Right lobe of liver (tissue), 6 donors: ENCODE data around the gene FAM20B. TPM values are rescaled to one million over a fixed set of nuclear protein-coding genes. Genes with fewer than 3 reads are reported as not detected.

Experiments used
- ATAC-seq, 4 donors: fragments of 200-7000 bp; cut with Tn5 transposase; one replicate each; pipeline ENCODE4 v1.9.1; 2020; ENCODE audit warnings: mild to moderate bottlenecking in 4 of 4, moderate library complexity in 4 of 4
- DNase-seq, 3 donors: peaks; one replicate each; pipeline ENCODE4 v3.0.0-alpha.2; 2020
- H3K27ac ChIP-seq, 3 donors: fragments of 200-600 bp; one replicate each; pipeline ENCODE4 v1.8.0; 2022
- H3K27me3 ChIP-seq, 2 donors: fragments of 200-600 bp; one replicate each; pipeline ENCODE4 v1.8.0; 2022
- H3K36me3 ChIP-seq, 4 donors: fragments of 200-600 bp; sonication (generic) in 1 of 4; one replicate each; pipeline versions ENCODE4 v1.5.1 to v1.8.0; 2017 to 2022; ENCODE audit warnings: control low read depth in 1 of 4
- H3K4me1 ChIP-seq, 4 donors: fragments of 200-600 bp; sonication (generic) in 1 of 4; one replicate each; pipeline versions ENCODE4 v1.5.1 to v1.8.0; 2017 to 2022; ENCODE audit warnings: control low read depth in 1 of 4
- H3K4me3 ChIP-seq, 3 donors: fragments of 200-600 bp; one replicate each; pipeline ENCODE4 v1.8.0; 2022
- H3K9me3 ChIP-seq, 4 donors: fragments of 200-600 bp; sonication (generic) in 1 of 4; one replicate each; pipeline versions ENCODE4 v1.5.1 to v1.8.0; 2017 to 2022; ENCODE audit warnings: control low read depth in 1 of 4
- CTCF ChIP-seq, 4 donors: fragments of 200-600 bp in 3 of 4; fragments of 450-650 bp in 1 of 4; IDR thresholded peaks; one replicate each; pipeline versions ENCODE4 v1.5.1 to v1.8.0; 2016 to 2022; ENCODE audit warnings: antibody characterized with exemption in 4 of 4, mild to moderate bottlenecking in 2 of 4
- POLR2A ChIP-seq: fragments of 450-650 bp; IDR thresholded peaks from one replicate; pipeline ENCODE4 v1.6.1; 2017; ENCODE audit warnings: antibody characterized with exemption, mild to moderate bottlenecking
- WGBS: methylation state at CpG from one replicate; pipeline ENCODE4 v1.1.6; 2018; ENCODE audit warnings: low coverage, low lambda C conversion rate; ENCODE audit not compliant: insufficient coverage; ENCODE audit errors: missing lambda C conversion rate; 5-methylcytosine and 5-hydroxymethylcytosine counted together
- intact Hi-C, 2 donors: fragments of 100-400 bp; cut with DNase I; formaldehyde crosslinking; loops; one replicate each; pipeline versions ENCODE4 v1.11.2 to v1.14.1; 2022
- total RNA-seq, 6 experiments: library from RNA; depleted of rRNA in 2 of 6; stranded (reverse); fragments of >200 nt in 2 of 6; fragmentation: NEBNext Ultra II Directional in 3 of 6; extraction: Animal tissue kit (Norgen Biotek cat#: 25700) in 3 of 6; gene quantifications; one replicate each; pipeline versions ENCODE4 v1.1.0 to v1.2.4, GENCODE V29; 2016 to 2023
- donor health status: DM: no; HTN: yes; CAD: no.
- donor health status: DM: no; HTN: no; CAD: no.
- donor health status: DM: no; HTN: no; CAD: no.
- donor health status: DM: no; HTN: yes; CAD: no.
- donor health status: DM: no; HTN: yes; CAD: no.

Gene FAM20B
- total RNA-seq, 6 experiments from 2014 or later: 14.7 to 19.6 (median 17.1) TPM

GRCh38 chr1:179121159-179121938 is 95.7 kb downstream of the FAM20B start:
- TF ChIP-seq CTCF (IDR thresholded peaks at IDR 0.05): peak; percentile 65 to 68 (median 66)
- TF ChIP-seq POLR2A: no peak
- intact Hi-C loops: loop anchor here in 1 of 2 donors (10.0 kb wide), 1 partner anchor 63 kb away; no protein-coding TSS in a partner anchor
- ATAC-seq (peak; percentile 70 to 83 (median 76)), DNase-seq (no peak)
- H3K9me3 ChIP-seq: no peaks in the 10 kb centered on the region
- WGBS: 75% methylated on average over 4 of the region's 7 CpGs
- no peaks in the 10 kb centered on the region for H3K27me3 ChIP-seq
- H3K4me1 ChIP-seq: peaks cover 0 to 17% (median 5%) of the 10 kb centered on the region in 4 donors
- H3K4me3 ChIP-seq: no peak overlapping the region
- H3K27ac ChIP-seq: no peak overlapping the region
- H3K36me3 ChIP-seq: peaks cover 0 to 18% (median 0%) of the 10 kb centered on the region in 4 donors

- DNase-seq (no peak), ATAC-seq (no peak)
- Histone ChIP-seq H3K27ac (no peak overlapping the region), H3K4me1 (peaks cover 0 to 33% (median 14%) of the 10 kb centered on the region in 4 donors), H3K36me3 (no peaks in the 10 kb centered on the region), H3K4me3 (no peak overlapping the region), H3K27me3 (no peaks in the 10 kb centered on the region), H3K9me3 (no peaks in the 10 kb centered on the region)
- WGBS: 100% methylated on average over 1 of the region's 1 CpG
- no peak for TF ChIP-seq POLR2A
- no peak for TF ChIP-seq CTCF (IDR thresholded peaks at IDR 0.05)
- intact Hi-C loops: loop anchor here in 1 of 2 donors (10.0 kb wide), 1 partner anchor 60 kb away; no protein-coding TSS in a partner anchor
Observed at GRCh38 chr1:179124873-179125272, 99.2 kb downstream of the FAM20B start.

Other genes with a start within 250 kb of the FAM20B start
- gene ANGPTL1, start 154.8 kb upstream of the FAM20B start, total RNA-seq: 10 to 100 TPM in 1 of 6 experiments, 1 to 10 TPM in 5; 1.2 to 10.0 (median 3.8) TPM
- gene TOR3A, start 56.2 kb downstream of the FAM20B start, total RNA-seq: 10 to 100 TPM in 4 of 6 experiments, 1 to 10 TPM in 2; 4.7 to 52.8 (median 13.1) TPM
- 1 to 10 TPM; 3.8 to 7.7 (median 5.6) TPM for gene ABL2, start 203.8 kb downstream of the FAM20B start, total RNA-seq